ENCODE results near the gene BBX.
"Not testable (repeated sequence)": the region's sequence is repeated elsewhere in the genome, so short reads cannot be mapped to it uniquely, and the experiment has no call there.

The BBX gene

DNA sequence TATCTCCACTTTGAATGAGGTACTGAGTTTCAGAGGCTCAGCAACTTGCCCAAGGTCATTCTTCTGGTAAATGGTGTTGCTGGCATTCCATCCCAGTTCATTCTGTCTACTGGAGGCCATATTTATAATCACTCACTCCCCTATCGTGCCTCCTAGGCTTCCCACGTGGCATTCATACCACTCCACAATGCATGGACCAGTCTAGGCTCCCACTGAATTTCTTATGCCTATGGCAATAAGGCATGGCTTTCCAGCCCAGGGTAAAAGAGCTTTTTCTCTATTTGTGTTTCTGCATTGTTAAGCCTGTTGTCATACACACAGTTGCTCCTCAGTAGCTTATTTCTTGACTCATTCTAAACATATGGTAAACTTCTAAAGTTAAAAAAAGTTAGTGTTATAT is 19.9 kb downstream of the BBX start:
- no peak for DNase-seq (ENCODE audit: low read depth in 1 of 2, low spot score in 1 of 2)

DNA sequence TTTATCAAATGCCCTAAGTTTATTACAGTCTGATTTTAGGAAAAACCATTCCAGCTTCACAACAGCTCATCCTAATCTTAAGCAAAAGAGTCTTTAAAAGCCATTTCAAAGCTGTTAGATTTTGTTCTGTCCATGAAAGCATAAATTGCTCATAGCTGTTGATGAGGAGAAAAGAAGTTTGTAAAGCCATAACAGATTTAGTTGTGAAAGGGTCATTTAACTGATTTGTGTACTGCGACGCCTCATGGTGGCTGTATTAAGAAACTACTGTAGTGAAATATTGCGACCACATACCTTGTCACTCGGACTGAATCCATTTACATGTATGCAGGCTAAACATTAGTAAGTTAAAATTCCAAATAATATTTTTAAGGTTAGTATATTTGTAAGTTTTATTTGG is 20.9 kb downstream of the BBX start:
- no peak for DNase-seq (ENCODE audit: low read depth in 1 of 2, low spot score in 1 of 2)

DNA sequence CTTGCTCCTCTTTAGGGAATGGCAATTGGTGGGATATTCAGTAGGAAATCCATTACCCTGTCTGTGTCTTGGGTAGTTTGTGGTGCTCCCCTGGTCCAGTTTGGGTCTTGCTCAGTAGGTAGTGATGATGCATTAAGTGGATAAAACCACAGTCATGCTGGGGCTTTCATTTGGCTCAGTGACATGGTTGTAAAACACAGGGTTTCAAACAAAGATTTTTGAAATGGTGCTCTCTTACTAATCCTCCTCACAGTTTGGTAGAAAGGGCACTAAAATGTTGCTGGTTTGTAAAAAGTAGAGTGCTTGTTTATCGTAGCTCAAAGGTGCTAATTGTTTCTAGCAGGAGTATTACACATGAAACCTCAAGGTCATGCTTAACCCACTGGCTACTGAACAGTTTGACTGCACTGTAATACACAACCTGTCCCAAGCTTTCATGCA is 22.9 kb downstream of the BBX start:
- no peak for DNase-seq (ENCODE audit: low read depth in 1 of 2, low spot score in 1 of 2)

DNA sequence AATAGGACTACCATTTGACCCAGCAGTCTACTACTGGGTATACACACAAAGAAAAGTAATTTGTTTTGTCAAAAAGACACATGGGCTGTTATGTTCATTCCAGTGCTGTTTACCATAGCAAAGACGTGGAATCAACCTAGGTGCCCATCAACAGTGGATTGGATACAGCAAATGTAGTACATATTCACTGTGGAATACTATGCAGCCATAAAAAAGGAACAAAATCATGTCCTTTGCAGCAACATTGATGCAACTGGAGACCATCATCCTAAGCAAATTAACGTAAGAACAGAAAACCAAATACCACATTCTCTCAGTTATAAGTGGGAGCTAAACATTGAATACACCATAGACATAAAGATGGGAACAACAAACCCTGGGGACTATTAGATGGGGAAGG is 25.8 kb downstream of the BBX start:
- no peak for DNase-seq (ENCODE audit: low read depth in 1 of 2, low spot score in 1 of 2)

DNA sequence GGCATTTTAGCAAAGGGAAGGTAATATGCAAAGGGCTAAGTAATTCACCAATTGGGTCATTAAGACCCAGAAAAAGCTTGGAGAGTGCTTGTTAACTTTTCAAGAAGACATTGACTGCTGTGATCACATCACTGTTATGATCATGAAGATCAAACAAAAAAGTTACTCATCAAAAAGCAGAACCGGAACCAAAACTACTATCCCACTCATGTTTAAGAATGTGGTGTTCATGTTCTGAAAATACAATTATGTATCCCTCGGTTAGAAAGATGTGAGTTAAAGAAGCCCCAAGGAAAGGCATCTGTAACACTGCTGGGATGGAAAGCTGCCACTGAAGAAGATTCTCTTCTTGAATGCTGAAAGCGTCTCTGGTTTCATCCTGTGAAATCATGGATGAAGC is 32.6 kb downstream of the BBX start:
- no peak for DNase-seq (ENCODE audit: low read depth in 1 of 2, low spot score in 1 of 2)

DNA sequence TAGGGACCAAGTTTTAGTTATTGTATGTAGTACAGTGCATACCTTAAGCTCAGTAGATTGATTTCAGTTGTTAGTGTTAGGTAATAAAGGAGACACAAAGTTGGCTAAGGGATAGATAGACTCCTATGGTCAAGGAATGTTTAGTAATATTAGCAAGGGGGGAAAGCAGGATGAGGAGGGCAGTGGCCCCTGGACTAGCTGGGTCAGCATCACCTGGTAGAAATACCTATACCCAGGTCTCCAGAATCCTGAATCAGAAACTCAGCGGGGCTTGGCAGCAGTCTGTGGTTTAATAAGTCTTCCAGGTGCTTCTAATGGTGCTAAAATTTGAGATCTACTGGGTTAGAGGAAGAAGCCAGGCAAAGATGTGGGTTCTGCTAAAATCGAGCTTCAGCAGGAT is 35.0 kb downstream of the BBX start:
- DNase-seq (ENCODE audit: low read depth in 1 of 2, low spot score in 1 of 2), result no peak

DNA sequence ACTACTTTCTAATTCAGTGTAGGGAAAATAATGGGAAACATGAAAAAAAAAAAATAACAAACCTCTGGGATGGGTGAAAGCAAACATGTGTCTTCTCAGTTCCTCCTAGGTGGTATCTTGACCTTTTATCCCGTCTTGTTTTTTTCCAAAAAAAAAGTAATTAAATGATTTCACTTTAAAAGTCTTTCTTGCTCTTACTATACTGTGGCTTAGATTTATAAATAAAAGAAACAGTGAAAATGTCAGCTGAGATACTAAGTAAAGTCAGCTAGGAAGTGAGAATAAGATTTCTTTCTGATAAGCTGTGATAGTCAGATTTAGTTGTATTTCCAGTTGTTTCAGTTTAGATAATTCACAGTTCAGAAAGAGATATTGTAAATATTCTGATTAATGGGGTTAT is 37.4 kb downstream of the BBX start:
- no peak for DNase-seq (ENCODE audit: low read depth in 1 of 2, low spot score in 1 of 2)

DNA sequence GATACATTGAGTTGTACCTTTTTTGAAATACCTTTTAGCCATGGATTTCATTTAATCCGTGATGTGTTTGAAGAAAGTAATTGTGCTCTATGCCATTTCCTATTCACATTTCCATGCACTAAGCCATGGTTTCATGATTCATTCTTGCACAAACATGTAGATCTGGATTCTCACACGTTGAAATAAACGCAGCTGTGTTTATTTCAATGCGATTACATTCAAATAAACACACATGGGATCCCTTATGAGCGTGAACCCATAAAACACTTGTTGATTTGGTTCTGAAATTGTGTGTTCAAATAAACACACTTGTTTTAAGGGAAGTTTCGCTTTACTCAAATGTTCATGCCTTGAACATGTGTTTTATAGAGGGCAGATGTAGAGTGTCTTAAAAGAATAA is 39.2 kb downstream of the BBX start:
- no peak for DNase-seq (ENCODE audit: low read depth in 1 of 2, low spot score in 1 of 2)

DNA sequence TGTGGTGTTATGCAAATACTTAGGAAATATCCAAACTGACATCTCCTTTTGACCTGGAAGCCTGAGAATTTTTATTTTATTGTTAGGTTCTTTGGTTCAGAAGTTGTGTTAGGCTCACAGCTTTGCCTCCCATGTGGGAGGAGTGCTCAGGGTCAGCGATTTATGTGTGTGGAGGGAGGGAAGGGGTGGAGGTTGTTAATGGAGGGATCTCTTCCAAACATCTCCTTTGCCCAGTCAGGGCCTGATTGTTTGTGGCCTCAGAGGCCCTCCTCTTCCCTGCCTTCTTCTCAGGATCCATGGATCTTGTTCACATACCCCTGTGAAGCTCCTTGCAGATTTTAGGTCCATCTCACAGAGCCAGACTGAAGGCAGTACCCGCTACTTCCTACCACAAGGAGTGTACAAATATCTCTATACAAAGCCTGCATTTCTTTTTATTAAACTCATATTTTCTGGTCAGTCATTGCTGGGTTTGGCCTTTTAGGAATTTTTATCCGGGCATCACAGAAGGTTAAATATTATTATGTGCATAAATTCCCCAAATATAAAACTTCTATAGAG is 40.3 kb downstream of the BBX start:
- no peak for DNase-seq (ENCODE audit: low read depth in 1 of 2, low spot score in 1 of 2)

DNA sequence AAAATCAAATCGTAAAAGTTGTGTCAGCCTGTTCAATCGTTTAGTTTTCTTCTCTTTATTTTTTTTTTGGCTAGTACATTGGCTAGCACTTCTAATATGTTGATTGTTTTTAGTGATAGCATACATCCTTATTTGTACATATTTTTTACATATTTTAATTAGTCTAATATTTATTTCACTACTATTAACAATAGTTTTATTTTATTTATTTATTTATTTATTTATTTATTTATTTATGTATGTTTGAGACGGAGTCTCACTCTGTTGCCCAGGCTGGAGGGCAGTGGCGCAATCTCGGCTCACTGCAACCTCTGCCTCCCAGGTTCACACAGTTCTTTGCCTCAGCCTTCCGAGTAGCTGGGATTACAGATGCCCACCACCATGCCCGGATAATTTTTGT is 42.5 kb downstream of the BBX start:
- DNase-seq (ENCODE audit: low read depth in 1 of 2, low spot score in 1 of 2), result not testable (repeated sequence)

DNA sequence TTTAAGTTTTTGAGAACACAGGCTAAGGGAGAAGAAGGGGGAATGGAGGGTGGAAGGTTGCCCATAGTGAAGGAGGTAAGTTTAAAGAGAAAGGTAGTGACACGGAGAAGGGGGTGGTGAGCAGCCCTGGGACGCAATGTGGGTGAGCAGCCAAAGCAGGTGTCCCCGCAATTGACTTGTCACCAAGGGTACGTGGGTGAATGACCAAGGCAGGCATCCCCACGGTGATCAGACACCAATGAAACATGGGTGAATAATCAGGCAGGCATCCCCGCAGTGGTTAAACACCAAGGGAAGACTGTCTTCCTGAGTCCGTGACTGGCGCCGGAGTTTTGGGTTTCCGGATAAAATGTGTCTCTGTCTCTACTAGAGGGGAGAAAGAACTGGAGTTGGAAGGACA is 48.3 kb downstream of the BBX start:
- DNase-seq (ENCODE audit: low read depth in 1 of 2, low spot score in 1 of 2), result not testable (repeated sequence)

DNA sequence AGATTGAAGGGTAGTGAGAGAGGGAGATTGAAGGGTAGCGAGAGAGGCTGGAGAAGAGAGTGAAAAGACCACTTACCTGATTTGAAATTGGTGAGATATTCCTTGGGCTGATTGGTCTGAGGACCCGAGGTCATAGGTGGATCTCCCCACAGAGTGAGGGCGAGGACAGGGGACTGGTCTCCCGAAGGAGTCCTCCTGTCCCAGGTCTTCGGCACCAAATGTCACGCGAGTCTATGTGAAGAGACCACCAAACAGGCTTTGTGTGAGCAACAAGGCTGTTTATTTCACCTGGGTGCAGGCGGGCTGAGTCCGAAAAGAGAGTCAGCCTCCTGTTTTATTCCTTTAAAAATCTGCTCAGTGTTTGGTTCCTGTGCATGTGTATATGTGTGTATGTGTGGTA is 48.7 kb downstream of the BBX start:
- DNase-seq (ENCODE audit: low read depth in 1 of 2, low spot score in 1 of 2), result not testable (repeated sequence)

DNA sequence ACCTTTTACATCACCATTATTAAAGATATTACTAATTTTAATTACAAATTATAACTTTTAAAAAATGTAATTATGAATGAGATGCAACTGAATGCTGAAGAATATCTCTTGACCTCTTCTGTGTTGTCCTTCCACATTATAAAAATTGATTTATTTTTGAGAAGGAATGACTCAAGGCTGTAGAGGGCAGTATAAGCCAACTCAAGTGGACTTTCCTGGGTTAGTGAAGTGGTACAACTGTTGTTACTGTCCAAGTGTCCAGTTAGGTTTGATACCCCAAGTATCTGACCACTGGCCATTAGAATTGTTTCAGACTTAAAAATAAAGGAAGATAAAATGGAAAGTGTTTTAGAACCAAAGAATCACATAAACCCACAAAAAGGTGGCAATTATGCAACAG is 51.9 kb downstream of the BBX start:
- DNase-seq (ENCODE audit: low read depth in 1 of 2, low spot score in 1 of 2), result no peak

DNA sequence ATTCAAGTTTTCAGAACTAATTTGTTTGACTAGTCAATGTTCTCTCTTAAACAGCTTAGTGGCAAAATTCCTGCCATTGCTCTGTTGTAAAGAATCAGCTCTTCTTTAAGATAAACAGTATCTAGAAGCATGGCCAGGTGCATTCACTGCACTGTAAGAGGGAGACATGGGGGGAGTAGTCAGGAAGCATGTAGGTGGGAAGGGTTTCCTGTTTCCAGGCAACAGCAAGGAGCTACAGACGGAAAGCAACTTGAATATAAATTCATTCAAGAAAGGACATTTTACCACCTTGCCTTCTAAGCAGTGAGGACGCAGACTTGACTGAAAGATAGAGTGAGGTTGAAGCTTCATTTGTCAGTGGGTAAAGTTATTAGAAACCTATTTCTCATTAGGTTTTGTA is 55.3 kb downstream of the BBX start:
- no peak for DNase-seq (ENCODE audit: low read depth in 1 of 2, low spot score in 1 of 2)

DNA sequence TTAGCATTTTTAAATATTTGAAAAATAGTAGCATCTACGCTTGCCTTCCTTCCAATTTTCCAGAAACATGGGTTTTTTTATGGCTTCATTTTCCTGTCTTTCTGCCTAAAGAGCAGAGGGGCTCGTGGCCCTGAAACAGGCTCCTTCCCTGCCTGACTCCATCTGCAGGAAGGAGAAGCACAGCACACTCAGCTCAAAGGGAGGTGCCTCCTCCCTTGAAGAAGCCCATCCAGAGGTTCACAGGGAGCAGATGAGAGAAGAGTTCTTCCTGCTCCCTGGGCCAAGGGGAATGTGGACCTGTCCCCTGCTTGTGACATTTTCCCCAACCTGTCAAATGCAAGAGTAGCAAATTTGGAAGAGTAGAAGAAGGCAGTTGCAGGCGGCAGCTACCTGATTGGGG is 55.8 kb downstream of the BBX start:
- no peak for DNase-seq (ENCODE audit: low read depth in 1 of 2, low spot score in 1 of 2)

DNA sequence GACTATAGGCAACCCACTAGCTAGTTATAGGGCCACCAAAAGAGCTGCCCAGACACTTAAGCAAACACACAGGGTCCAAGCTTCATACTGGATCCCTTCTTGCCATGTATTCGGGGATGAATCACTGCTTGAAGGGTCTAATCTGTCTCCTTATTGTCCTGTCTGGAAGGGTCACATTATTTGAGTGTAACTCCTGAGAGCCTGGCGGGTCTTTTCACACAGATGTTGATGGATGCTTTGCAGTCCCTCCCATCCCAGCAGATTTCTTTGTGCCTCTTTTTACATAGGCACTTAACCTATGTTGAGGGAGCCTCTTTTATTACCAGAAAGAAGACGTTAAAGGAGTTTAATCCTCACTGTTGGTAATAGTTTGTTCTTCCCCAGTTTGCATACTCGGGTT is 56.6 kb downstream of the BBX start:
- no peak for DNase-seq (ENCODE audit: low read depth in 1 of 2, low spot score in 1 of 2)

DNA sequence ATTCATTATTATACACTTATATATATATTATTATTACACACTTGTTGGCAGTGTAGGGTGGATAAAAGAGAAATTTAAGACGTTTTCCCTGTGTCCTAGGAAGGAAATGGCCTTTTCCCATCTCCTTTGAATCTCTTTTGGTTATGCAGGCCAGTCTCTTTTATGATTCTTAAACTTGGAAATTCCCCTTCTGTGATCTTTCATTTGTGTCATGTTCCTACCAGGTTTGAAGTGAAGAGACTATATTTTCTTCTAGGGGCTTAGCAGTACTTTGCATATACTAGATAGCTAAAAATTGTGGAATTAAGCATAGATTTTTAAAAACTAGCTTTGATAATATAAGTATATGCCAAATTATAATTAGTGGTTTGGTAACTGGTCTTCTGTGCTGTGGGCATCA is 58.5 kb downstream of the BBX start:
- DNase-seq (ENCODE audit: low read depth in 1 of 2, low spot score in 1 of 2), result no peak

DNA sequence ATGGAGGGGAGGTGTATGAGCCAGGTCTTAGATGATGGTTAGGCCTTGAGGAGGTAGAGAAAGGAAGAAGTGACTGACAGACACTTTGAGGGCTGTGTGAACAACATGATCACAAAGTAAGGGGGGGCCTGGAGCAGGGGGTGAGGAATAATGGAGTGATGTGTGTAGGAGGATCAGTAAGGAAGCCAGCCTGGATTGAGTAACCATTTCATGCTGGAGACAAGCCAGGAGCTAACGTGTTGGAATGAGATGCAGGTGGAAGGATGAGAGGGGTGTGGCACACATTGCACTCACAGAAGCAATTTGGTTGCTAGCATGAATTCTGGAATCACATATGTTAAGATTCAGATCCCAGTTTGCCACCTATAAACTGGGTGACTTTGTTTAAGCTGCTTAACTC is 65.5 kb downstream of the BBX start:
- DNase-seq (ENCODE audit: low read depth in 1 of 2, low spot score in 1 of 2), result no peak

DNA sequence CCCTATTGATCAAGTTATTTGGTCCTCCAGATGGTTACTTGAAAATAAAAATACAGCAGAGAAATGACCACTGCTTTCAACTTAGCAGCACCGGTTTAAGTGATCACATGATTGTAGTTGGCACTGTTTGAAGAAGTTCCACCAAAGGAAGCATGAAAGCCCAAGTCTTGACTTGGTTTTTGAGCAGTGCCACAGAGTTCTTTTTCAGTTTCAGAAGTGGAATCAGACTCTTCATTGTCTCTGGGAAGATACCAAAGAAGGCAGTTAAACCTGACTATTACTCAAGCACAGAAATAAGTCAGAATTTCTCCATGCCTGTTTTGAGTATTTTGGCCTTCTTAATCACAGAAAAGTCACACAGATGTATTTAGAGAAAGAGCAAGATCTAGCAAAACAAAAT is 66.7 kb downstream of the BBX start:
- DNase-seq (ENCODE audit: low read depth in 1 of 2, low spot score in 1 of 2), result no peak

DNA sequence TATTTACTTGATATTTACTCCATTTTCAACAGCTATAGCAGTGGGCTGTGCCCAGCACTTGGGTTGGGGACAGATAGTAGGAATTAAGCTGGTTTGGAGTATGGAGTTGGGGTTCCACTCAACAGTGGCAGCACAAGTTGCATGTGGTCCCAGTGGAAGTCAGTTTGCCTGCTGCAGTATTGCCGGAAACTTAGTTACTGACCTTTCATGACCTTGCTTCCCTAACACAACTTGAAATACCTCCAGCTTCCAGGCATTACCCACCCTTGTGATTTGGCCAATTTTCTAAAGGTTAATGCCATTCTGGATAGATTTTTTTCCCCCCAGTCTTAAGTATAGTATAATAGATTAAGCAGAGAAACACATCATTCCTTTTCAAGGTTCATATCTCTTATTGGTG is 68.0 kb downstream of the BBX start:
- no peak for DNase-seq (ENCODE audit: low read depth in 1 of 2, low spot score in 1 of 2)

DNA sequence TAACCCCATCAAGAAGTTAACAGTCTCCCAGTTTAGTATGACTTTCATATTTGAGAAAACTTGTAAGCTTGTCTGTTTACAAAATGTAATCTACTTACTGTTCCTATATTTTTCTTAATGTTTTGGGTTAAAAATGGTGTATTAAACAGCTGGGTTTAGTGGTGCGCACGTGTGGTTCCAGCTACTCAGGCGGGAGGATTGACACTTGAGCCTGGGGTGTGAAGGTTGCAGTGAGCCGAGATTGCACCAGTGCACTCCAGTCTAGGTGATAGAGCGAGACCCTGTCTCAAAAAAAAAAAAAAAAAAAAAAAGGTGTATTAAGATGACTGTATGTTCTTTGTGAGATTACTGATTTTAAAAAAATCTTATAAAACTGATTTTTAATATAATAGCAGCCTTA is 69.3 kb downstream of the BBX start:
- DNase-seq (ENCODE audit: low read depth in 1 of 2, low spot score in 1 of 2), result no peak

DNA sequence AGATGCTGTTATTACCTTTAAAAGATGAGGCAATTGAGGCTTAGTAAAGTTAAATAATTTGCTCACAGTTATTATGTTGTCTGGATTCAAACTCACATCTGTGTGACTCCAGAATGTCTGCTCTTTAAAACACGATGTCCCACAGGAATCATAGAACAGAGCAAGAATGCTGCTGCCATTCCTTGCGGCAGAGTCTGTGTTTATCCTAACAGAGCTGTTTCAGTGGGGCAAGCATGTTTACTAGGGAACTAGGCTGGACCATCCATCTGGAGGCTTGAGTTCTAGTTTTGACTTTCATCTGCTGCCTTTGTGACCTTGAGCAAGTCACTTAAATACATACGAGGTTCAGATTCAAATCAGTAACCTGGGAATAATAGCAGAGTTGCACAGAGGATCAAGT is 72.1 kb downstream of the BBX start:
- DNase-seq (ENCODE audit: low read depth in 1 of 2, low spot score in 1 of 2), result no peak

DNA sequence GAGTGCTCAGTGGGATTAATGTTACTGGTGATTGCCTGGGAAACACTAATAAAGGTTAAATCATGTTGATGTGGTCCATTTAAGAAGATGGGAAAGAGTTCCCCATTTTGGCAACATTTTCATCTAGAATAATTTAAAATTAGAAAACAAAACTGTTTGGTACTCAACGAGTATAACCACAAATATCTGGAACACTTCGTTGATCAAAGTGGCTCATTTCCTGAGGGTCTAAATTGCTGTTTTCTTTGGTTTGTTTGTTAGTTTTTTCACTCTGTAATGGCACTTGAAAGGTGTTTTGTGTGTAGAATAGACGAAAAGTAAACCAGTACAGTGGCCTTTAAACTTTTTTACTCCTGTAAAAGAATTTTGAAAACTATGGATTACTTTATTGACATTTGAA is 73.9 kb downstream of the BBX start:
- DNase-seq (ENCODE audit: low read depth in 1 of 2, low spot score in 1 of 2), result no peak
